HG02840 (cell line): ENCODE data around the gene CEND1.
A peak's percentile ranks its signal among the peaks of the same experiment; 100 is the strongest.
"Not testable (repeated sequence)": the region's sequence is repeated elsewhere in the genome, so short reads cannot be mapped to it uniquely, and the experiment has no call there.

Source experiments
- ATAC-seq: cut with Tn5 transposase; IDR thresholded peaks from one replicate; pipeline ENCODE4 v1.9.1; 2021; ENCODE audit warnings: mild to moderate bottlenecking, moderate library complexity, moderate number of reproducible peaks; ENCODE audit not compliant: unreplicated experiment, low FRiP score

Gene CEND1

DNA sequence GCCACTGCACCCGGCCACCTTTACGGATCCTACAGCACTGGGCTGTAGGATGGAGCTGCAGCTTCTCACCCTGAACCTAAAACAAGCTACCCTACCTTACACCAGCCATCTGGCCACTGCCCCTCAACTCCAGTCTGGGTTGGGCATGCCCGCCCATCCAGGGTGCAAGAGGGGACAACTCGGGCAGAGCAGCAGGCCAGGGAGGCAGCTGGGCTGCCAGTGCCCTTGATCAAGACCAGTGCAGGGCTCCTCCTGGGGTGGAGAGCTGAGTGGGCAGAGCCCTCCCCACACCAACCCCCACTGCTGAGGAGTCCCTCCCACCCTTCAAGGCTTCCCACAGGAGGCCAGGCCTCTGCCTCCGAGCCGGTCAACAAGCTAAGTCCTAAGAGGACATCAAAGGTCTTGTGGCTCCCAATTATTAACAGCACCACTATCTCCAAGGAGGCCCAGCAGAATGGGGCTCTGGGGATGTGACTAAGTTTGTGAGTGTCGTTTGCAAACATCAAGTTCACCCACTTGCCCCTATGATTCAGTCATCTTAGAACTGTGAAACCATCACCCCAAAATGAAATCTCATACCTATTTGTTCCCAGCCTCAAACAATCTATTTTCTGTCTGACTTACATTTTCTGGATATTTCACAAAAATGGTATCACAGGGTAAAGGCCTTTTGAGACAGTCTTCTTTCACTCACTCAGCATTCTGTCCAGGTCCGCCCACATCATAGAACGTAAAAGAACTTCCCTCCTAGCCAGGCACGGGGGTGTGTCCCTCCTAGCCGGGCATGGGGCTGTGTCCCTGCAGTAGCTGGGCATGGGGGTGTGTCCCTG is 23.6 kb downstream of the CEND1 start:
- ATAC-seq: no peak

DNA sequence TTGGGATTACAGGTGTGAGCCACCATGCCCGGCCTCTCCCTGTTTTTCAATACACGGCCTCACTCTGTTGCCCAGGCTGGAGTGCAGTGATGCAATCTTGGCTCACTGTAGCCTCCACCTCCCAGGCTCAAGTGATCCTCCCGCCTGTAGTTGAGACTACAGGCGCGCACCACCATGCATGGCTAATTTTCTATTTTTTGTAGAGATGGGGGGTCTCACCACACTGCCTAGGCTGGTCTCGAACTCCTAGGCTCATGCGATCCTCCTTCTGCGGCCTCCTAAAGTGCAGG is 24.1 kb downstream of the CEND1 start:
- no peak for ATAC-seq

DNA sequence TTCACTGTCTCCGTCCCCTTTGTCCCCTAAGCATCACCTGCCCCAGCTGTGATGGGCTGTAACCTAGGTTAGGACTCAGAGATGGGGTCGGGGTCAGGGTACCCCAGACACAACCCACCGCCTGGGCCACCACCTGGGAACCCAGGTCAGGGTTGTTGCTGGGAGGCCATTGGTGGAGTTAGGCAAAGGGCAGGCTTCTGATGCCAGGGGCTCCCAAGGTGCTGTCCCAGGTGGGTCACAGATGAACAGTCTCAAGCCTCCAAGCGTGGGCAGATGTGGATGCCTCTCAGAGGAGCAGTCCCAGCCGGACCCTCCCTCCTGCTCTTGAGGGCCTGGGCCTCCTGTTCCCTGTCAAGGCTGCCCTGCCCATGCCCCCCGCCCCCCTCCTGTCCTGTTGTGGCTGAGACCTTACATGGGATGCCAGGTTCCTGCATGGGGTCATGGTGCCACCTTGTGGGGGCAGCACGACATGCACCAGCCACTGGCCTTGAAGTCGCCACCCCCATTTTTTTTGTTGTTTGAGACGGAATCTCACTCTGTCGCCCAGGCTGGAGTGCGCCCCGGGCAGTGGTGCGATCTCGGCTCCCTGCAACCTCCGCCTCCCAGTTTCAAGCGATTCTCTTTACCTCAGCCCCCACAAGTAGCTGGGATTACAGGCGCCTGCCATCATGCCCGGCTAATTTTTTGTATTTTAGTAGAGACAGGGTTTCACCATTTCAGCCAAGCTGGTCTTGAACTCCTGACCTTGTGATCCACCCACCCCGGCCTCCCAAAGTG is 24.7 kb downstream of the CEND1 start:
- ATAC-seq: no peak

DNA sequence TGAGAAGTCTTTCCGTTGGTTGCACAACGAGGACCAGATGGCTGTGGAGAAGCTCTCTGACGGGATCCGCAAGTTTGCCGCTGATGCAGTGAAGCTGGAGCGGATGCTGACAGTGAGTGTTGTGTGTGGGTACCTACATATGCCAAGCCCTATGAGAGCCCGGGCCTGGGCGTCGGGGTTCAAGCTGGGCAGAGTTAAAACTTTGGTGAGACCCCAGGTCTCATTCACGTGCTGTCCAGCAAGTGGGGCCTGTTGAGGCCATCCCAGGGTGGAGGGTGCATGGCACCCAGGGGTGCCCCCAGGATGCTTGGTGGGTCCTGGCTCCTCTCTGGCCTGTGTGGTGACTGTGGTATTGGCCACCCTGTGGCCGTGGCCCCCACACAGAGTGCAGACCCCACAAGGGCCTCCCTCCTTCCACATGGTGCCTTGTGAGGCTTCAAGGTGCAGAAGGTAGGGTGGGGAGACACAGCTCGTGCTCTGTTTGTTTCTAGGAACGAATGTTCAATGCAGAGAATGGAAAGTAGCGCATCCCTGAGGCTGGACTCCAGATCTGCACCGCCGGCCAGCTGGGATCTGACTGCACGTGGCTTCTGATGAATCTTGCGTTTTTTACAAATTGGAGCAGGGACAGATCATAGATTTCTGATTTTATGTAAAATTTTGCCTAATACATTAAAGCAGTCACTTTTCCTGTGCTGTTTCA is 25.4 kb downstream of the CEND1 start:
- ATAC-seq: no peak

DNA sequence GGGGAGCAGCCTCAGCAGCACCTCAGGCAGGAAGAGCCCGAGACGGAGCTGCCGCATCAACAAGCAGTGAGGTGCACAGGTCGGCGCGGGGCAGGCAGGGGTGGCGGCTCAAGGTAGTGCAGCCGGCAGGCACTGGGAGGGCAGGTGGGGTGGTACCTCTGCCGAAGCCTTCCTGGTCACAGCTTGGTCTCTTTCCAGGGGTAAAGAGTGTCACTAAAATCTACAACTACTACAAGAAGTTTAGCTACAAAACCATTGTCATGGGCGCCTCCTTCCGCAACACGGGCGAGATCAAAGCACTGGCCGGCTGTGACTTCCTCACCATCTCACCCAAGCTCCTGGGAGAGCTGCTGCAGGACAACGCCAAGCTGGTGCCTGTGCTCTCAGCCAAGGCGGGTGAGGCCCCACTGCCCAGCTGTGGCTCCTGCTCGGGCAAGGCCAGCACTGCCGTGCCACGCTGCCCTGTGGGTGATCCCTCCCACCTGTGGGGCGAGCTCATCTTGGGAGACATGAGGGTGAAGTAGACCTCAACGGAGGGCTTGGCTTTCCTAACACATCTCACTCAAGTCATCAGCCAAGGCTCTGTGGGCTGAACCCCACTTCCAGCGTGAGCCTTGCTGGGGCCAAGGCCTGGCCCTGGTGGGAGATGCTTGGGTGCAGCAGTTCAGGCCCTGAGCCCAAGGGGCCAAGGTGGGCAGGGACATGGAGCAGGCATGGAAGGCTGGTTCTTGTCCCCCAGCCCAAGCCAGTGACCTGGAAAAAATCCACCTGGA is 26.2 kb downstream of the CEND1 start:
- no peak for ATAC-seq

DNA sequence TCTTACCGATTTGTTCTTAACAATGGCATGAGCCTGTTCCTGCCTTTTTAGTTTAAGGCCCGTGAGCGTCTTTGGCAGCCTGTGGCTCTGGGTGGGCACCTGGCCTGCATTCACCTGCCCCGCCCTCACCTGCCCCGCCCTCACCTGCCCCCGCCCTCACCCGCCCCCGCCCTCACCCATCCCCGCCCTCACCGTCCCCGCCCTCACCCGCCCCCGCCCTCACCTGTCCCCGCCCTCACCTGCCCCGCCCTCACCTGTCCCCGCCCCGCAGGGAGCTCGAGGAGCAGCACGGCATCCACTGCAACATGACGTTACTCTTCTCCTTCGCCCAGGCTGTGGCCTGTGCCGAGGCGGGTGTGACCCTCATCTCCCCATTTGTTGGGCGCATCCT is 26.8 kb downstream of the CEND1 start:
- no peak for ATAC-seq

GRCh38 chr11:762421-763072 is 27.3 kb downstream of the CEND1 start:
- no peak for ATAC-seq

GRCh38 chr11:761526-762108 is 28.3 kb downstream of the CEND1 start:
- no peak for ATAC-seq

DNA sequence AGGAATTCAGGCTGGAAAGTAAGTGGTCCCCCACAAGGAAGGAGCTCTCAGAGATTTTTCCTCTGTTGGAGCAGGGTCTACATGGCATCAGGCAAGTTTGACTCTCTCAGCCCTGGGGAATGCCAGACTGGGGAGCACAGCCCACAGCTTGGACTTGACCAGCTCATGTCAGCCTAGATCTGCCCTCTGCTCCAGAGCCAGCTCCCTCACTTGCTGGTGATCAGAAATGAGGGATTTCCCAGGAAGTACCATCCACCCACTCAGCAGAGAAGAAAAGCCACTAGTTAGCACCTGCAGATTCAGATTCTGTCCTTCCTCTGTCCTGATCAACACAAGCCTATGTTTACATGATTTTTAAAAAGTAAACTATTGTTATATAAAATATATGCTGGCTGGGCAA is 29.7 kb downstream of the CEND1 start:
- no peak for ATAC-seq

DNA sequence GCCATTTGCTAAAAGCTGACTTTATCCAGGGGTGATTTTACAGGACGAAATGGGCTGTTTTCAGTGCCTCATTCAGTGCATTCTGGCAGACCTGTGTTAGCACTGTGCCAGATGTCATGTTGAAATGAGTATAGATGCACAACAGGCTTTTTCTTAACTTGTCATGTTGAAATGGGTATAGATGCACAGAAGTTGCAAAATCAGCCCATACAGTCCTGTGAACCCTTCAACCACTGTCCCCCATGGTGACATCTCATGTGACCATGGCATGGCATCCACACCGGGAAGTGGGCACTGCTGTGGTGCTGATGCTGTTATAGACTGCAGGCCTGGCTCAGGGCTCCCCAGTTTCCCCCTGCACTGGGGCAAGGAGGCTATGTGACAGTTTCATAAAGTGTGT is 40.2 kb downstream of the CEND1 start:
- ATAC-seq: no peak

DNA sequence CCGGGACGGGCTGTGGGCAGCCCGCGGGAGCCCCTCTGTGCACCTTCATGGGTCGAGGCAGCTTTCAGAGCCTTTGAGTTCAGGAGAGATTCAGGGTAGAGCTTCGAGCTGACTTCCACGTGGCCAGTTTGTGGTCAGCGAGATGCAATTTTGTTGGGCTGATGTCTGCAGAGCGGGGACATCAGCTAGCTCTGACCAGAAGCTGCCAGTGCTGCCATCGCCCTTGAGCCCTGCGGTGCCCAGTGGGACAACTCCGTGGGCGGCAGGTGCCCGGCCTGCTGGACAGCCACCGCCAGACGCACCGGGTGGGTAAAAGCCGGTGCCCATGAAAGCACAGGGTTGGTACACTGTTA is 41.9 kb downstream of the CEND1 start:
- peak; percentile 5 for ATAC-seq

DNA sequence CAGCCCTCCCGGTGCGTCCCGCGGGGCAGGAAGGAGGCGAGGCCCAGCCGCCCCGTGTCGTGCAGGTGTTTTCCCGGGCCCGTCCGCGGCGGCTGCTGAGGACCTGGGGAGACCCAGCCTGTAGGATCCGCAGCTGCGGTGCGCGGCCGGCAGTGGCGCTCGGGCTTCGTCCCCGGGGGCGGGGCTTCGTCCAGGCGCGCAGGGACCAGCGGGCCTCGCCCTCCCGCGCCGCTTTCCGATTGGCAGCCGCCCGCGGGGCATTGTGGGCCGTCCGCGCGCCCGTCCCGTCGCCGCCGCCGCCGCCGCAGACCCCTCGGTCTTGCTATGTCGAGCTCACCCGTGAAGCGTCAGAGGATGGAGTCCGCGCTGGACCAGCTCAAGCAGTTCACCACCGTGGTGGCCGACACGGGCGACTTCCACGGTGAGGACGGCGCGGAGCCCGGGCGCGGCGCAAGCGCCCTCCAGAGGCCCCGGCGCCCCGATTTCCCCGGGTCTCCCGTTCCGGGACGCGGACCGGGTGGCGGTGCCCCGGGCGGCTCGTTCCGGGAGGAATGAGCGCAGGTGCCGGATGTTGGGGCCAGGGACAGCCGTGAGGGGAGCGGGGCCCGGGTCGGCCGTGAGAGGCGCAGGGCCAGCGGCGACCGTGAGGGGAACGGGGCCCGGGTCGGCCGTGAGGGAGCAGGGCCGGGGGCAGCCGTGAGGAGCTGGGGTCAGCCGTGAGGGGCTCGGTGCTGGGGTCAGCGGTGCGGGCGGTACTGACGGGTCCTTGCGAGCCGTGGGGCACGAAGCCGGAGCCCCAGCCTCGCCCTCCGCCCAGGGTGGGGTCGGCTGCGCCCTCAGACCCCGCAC is 42.5 kb downstream of the CEND1 start, which contains the start of gene TALDO1:
Gene TALDO1, plus strand, starts transcription at position 307 of the 849 bp plus-strand sequence. Its CDS starts 18 bp downstream, at position 325.
- peak; percentile 83 for ATAC-seq

GRCh38 chr11:746289-747157 is 43.4 kb downstream of the CEND1 start:
- ATAC-seq: peak; percentile 17

GRCh38 chr11:745428-745827 is 44.5 kb downstream of the CEND1 start:
- no peak for ATAC-seq

DNA sequence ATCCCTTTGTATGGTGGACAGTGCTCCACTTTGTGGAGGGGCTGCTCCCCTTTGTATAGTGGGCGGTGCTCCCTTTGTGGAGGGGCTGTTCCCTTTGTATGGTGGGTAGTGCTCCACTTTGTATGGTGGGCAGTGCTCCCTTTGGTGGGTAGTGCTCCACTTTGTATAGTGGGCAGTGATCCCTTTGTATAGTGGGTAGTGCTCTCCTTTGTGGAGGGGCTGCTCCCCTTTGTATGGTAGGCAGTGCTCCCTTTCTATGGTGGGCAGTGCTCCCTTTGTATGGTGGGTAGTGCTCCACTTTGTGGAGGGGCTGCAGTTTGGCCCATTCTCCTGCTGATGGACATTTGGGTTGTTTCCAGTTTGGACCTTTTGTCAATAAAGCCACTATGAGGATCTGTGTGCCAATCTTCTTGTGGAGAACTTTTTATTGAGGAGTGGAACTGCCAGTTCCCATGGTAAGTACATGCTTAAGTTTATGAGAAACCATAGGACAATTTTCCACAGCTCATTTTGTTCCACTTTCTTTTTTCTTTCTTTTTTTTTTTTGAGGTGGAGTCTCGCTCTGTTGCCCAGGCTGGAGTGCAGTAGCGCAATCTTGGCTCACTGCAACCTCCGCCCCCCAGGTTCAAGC is 47.2 kb downstream of the CEND1 start:
- no peak for ATAC-seq

GRCh38 chr11:742156-742546 is 47.7 kb downstream of the CEND1 start:
- ATAC-seq: no peak

- not testable (repeated sequence) for ATAC-seq
These were observed 52.0 kb downstream of the CEND1 start for GRCh38 chr11:737899-738298.
